Sigmoid colon (tissue), 3 donors: ENCODE results near the gene EGLN1.

Experiments used
- POLR2A ChIP-seq, 2 donors: fragments of 450-650 bp; IDR thresholded peaks; one replicate each; pipeline ENCODE4 v1.6.1; 2016; ENCODE audit warnings: antibody characterized with exemption in 2 of 2, mild to moderate bottlenecking in 2 of 2, moderate library complexity in 2 of 2
- TF ChIP-seq, protein P1 (sequence below), 4 experiments: fragments of 450-650 bp in 3 of 4; fragments of 200-600 bp in 1 of 4; IDR thresholded peaks; one replicate each; pipeline ENCODE4 v1.5.1; 2016 to 2019; ENCODE audit warnings: antibody characterized with exemption in 4 of 4, mild to moderate bottlenecking in 3 of 4, moderate library complexity in 2 of 4

- TF ChIP-seq, protein P1, sequence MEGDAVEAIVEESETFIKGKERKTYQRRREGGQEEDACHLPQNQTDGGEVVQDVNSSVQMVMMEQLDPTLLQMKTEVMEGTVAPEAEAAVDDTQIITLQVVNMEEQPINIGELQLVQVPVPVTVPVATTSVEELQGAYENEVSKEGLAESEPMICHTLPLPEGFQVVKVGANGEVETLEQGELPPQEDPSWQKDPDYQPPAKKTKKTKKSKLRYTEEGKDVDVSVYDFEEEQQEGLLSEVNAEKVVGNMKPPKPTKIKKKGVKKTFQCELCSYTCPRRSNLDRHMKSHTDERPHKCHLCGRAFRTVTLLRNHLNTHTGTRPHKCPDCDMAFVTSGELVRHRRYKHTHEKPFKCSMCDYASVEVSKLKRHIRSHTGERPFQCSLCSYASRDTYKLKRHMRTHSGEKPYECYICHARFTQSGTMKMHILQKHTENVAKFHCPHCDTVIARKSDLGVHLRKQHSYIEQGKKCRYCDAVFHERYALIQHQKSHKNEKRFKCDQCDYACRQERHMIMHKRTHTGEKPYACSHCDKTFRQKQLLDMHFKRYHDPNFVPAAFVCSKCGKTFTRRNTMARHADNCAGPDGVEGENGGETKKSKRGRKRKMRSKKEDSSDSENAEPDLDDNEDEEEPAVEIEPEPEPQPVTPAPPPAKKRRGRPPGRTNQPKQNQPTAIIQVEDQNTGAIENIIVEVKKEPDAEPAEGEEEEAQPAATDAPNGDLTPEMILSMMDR (IDR thresholded peaks at IDR 0.05), result no peak
- no peak for TF ChIP-seq POLR2A (IDR thresholded peaks at IDR 0.05)
Measured at GRCh38 chr1:231326248-231326647, 95.8 kb downstream of the EGLN1 start.
